Fibroblast of pulmonary artery (primary cell): ENCODE results near the gene PTPMT1.

Experiments
- DNase-seq: peaks from one replicate; pipeline ENCODE4 v3.0.0-alpha.2; 2010; ENCODE audit warnings: low read depth
- H3K4me3 ChIP-seq: replicated peaks from 2 replicates; pipeline ENCODE4 v1.5.1; 2011; ENCODE audit warnings: low read depth, mild to moderate bottlenecking, control low read depth, low read length, moderate library complexity
- TF ChIP-seq, protein P1 (sequence below): IDR thresholded peaks from 2 replicates; pipeline ENCODE4 v1.5.1; 2011; ENCODE audit warnings: mild to moderate bottlenecking, control low read depth, low read length, inconsistent platforms; ENCODE audit errors: missing control alignments

Gene PTPMT1

DNA sequence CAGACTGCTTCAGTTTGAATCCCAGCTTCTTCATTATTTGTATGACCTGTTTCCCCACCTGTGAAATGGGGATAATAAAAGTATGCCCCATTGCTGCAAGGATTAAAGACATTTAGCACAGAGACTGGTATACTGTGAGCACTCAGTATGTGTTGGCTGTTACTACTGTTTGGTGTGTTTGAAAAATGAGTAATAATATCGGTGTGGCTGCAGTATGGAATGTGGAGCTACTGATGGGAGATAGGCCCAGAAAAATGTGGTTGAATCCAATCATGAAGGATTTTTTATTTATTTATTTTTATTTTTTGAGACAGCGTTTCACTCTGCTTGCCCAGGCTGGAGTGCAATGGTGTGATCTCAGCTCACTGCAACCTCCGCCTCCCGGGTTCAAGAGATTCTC lies 37.9 kb downstream of the PTPMT1 start:
- TF ChIP-seq, protein P1, sequence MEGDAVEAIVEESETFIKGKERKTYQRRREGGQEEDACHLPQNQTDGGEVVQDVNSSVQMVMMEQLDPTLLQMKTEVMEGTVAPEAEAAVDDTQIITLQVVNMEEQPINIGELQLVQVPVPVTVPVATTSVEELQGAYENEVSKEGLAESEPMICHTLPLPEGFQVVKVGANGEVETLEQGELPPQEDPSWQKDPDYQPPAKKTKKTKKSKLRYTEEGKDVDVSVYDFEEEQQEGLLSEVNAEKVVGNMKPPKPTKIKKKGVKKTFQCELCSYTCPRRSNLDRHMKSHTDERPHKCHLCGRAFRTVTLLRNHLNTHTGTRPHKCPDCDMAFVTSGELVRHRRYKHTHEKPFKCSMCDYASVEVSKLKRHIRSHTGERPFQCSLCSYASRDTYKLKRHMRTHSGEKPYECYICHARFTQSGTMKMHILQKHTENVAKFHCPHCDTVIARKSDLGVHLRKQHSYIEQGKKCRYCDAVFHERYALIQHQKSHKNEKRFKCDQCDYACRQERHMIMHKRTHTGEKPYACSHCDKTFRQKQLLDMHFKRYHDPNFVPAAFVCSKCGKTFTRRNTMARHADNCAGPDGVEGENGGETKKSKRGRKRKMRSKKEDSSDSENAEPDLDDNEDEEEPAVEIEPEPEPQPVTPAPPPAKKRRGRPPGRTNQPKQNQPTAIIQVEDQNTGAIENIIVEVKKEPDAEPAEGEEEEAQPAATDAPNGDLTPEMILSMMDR: no peak
- DNase-seq: no peak
- H3K4me3 ChIP-seq: no peak overlapping the region

DNA sequence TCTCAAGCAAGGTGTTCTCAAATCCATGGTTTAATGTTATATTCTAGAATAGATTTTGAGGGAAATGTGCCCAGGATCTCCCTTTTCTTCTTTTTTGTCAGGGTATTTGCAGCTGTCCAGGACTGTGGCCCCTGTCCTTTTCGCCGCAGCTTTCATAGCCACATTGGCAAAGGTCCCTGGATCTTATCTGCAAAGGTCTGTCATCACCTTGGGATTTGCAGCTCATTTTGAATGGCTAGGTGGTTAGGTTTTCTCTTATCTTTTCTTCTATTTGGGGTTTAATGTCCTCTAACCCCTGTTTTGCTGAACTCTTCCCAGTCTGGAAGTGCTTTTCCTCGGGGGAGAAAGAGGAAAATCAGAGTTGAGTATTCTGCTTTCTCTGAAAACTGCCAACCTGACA lies 40.5 kb downstream of the PTPMT1 start:
- TF ChIP-seq, protein P1: no peak
- H3K4me3 ChIP-seq: no peak overlapping the region
- no peak for DNase-seq

DNA sequence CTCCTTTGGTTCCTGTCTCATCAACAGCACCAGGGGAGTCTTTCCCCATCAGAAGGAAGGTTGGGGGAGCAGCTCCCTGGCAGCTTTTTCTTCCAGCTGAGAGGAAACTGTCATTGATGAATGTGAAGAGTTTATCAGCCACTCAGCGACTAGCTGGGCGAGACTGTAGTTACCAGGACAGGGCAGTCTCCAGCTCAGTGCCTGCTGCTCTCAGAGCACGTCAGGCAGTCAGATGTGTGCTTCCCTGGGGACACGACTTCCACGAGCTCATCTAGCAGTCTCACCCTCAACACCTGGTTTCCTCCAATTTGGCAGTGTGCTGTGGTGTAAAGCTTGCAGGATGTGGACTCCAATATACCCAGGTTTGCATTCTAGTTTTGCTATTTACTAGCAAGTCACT lies 41.3 kb downstream of the PTPMT1 start:
- DNase-seq: peak; percentile 40
- H3K4me3 ChIP-seq: no peak overlapping the region
- TF ChIP-seq, protein P1: no peak

DNA sequence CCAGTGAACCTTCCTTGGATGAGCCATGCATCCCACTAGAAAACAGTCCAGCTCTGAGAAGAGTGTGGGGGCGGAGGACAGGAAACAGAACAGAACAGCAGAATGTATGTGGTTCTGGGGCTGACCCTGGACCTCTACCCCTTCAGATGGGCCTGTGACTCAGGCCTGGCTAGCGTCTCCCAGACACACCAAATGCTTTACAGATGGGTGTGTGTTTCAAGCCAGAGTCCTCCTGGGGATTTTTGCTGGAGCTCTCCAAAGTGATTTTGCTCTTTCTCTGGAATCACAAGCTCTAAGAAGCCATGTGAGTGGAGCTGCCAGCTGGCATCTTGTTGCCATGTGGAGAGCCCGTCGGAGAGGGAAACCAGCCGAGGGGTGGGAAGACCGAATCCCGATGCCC lies 42.0 kb downstream of the PTPMT1 start:
- TF ChIP-seq, protein P1: no peak
- H3K4me3 ChIP-seq: no peak overlapping the region
- DNase-seq: peak; percentile 89

DNA sequence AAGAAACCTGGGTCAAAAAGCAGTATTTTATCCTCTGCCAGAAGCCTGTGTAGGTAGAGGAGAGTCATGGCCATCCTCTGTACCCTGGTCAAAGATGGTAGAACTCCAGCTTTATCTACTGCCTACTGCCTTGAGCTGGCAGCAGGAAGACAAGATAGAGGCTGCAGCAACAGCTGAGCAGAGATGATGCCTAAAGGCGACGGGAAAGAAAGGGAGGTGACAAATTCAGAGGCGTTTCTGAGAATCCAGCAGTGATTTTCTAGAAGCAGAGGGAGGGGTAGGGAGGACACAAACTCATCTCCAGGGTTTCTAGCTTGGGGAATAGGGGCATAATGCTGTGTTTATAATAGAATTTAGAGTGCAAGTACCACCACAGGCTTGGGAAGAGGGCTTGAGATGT lies 44.3 kb downstream of the PTPMT1 start:
- TF ChIP-seq, protein P1: no peak
- DNase-seq: no peak
- no peak overlapping the region for H3K4me3 ChIP-seq

DNA sequence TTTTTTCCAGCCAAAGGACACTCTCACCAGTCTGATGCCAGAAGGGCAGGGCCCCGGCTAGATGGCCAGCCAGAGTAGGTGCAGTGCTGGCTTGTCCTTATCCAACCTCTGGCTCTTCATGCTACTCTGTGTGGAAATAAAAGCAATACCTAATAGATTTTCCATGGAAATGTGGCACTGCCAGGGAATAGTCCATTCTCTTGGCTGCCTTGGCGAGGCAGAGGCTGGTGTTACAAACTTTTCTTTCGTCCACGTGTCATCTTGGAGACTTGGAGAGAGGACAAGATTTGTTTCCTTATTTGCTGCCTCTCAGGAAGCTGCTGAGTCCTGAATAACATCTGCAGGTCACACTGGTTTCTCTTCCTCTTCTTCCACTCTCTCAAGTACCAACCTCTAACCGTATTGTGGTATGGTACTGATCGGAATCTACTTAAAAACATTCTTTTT lies 46.0 kb downstream of the PTPMT1 start:
- no peak for DNase-seq
- H3K4me3 ChIP-seq: no peak overlapping the region
- TF ChIP-seq, protein P1: no peak

DNA sequence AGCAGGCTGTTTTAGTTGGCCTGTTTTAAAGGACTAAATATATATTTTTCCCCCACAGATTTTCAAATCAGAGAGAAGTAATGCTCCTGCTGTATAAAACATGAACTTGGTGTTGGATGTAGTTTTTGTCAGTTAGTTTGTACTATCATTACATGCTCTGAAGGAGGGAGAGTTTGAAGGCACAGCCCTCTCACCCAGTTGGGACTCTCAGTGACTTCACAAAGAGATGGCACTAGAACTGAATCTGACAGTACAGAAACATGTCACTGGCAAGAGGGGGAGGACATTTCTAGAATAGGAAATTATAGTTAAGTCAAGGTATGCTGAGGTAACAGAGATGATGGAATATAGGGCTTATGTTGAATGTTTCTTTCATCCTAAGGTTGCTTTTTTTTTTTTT lies 49.9 kb downstream of the PTPMT1 start:
- H3K4me3 ChIP-seq: no peak overlapping the region
- no peak for DNase-seq
- TF ChIP-seq, protein P1: no peak
